ENCODE results near the gene HAPSTR1.
"Not testable (repeated sequence)": the region's sequence is repeated elsewhere in the genome, so short reads cannot be mapped to it uniquely, and the experiment has no call there.

The HAPSTR1 gene

DNA sequence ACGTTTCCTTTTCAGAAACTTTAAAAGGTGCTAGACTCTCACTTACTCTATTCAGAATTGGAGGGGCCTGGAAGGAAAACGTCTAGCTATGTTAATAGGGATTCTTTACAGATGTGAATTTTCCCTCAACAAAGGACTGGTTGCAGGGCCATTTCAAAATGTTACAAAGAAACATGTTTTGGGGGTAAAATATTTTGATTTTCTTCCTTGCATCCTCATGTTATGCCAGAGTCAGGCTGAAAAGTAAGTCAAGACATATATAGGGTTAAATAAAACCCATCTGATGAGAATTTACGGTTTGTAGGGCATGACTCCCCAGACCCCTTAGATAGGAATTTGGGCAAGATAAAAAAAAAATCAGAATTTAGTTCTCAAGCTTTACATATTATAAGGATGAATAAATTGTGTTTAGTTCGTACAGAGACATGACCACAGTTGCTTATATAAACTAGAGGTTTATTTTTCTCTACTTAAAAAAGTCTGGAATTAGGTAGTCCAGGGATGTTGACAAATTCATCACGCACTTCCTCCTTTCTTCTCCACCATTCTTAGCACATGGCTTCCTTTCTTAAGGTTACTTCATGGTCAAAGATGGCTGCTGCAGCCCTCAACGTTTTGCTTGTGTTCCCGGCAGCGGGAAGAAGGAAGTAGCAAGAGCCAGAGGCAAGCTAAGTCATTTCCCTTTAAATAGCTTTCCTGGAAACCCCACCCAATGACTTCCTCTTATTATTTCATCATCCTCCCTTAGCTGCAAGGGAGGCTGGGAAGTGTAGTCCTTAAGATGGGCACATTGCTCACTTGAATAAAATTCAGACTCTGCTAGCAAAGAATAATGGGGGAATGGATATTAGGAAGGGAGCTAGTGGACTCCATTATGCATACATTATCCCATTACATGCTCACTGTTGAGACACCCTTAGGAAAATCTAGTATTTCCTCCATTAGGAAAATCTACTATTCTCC is 12.7 kb upstream of the HAPSTR1 start:
- not testable (repeated sequence) for H3K4me1 ChIP-seq (ENCODE audit: insufficient read depth, low read length); H3K36me3 ChIP-seq (ENCODE audit: insufficient read depth, low read length); H3K4me3 ChIP-seq (ENCODE audit: low read length); H3K27me3 ChIP-seq (ENCODE audit: insufficient read depth, low read length); H2AFZ ChIP-seq (ENCODE audit: low read depth, low read length); H3K9me3 ChIP-seq (ENCODE audit: low read length)

DNA sequence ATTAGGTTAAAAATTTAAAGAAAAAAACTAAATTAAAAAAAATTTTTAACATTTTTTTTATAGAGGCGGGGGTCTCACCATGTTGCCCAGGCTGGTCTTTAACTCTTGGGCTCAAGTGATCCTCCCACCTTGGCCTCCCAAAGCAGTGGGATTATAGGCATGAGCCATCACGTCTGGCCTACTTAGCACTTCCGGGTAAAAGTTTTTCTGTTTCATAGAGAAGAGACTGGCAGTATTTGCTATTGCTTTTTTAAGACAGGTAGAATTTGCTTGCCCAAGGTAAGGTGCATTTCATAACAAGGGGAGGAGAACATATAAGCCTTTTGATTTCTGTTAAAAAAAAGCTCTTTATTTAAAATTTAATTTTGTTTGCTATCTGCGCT is 12.0 kb upstream of the HAPSTR1 start:
- H3K4me1 ChIP-seq (ENCODE audit: insufficient read depth, low read length) = no peaks in the 10 kb centered on the region
- no peaks in the 10 kb centered on the region for H3K9me3 ChIP-seq (ENCODE audit: low read length)
- H3K4me3 ChIP-seq (ENCODE audit: low read length) = no peak overlapping the region
- H2AFZ ChIP-seq (ENCODE audit: low read depth, low read length) = no peak overlapping the region
- no peaks in the 10 kb centered on the region for H3K36me3 ChIP-seq (ENCODE audit: insufficient read depth, low read length)
- no peaks in the 10 kb centered on the region for H3K27me3 ChIP-seq (ENCODE audit: insufficient read depth, low read length)

GRCh38 chr16:9081158-9081557 is 10.3 kb upstream of the HAPSTR1 start:
- Histone ChIP-seq H3K9me3 (ENCODE audit: low read length) (no peaks in the 10 kb centered on the region), H3K4me3 (ENCODE audit: low read length) (no peak overlapping the region), H3K36me3 (ENCODE audit: insufficient read depth, low read length) (no peaks in the 10 kb centered on the region), H3K27me3 (ENCODE audit: insufficient read depth, low read length) (no peaks in the 10 kb centered on the region), H3K4me1 (ENCODE audit: insufficient read depth, low read length) (no peaks in the 10 kb centered on the region), H2AFZ (ENCODE audit: low read depth, low read length) (no peak overlapping the region)

GRCh38 chr16:9081843-9082242 is 9.6 kb upstream of the HAPSTR1 start:
- no peaks in the 10 kb centered on the region for H3K4me1 ChIP-seq (ENCODE audit: insufficient read depth, low read length)
- H3K4me3 ChIP-seq (ENCODE audit: low read length) = no peak overlapping the region
- no peaks in the 10 kb centered on the region for H3K27me3 ChIP-seq (ENCODE audit: insufficient read depth, low read length)
- H2AFZ ChIP-seq (ENCODE audit: low read depth, low read length) = no peak overlapping the region
- H3K9me3 ChIP-seq (ENCODE audit: low read length) = no peaks in the 10 kb centered on the region
- H3K36me3 ChIP-seq (ENCODE audit: insufficient read depth, low read length) = no peaks in the 10 kb centered on the region

DNA sequence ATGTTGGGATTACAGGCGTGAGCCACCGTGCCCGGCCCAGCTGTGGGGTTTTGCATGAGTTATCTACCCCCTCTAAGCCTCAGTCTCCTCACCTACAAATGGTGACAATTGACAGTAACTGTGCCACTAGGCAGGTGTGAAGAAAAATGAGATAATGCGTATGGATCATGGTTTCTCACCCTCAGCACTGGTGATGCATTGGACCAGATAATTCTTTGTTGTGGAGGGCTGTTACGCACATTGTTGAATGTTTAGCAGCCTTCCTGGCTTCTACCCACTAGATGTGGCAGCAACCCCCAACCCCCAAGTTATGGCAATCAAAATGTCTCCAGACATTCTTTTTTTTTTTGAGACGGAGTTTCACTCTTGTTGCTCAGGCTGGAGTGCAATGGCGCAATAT is 9.0 kb upstream of the HAPSTR1 start:
- H3K9me3 ChIP-seq (ENCODE audit: low read length) = no peaks in the 10 kb centered on the region
- H3K27me3 ChIP-seq (ENCODE audit: insufficient read depth, low read length) = no peaks in the 10 kb centered on the region
- no peak overlapping the region for H2AFZ ChIP-seq (ENCODE audit: low read depth, low read length)
- H3K4me1 ChIP-seq (ENCODE audit: insufficient read depth, low read length) = no peaks in the 10 kb centered on the region
- no peaks in the 10 kb centered on the region for H3K36me3 ChIP-seq (ENCODE audit: insufficient read depth, low read length)
- no peak overlapping the region for H3K4me3 ChIP-seq (ENCODE audit: low read length)

GRCh38 chr16:9087733-9088132 is 3.7 kb upstream of the HAPSTR1 start:
- not testable (repeated sequence) for H3K9me3 ChIP-seq (ENCODE audit: low read length); H3K36me3 ChIP-seq (ENCODE audit: insufficient read depth, low read length); H3K4me3 ChIP-seq (ENCODE audit: low read length); H2AFZ ChIP-seq (ENCODE audit: low read depth, low read length); H3K4me1 ChIP-seq (ENCODE audit: insufficient read depth, low read length); H3K27me3 ChIP-seq (ENCODE audit: insufficient read depth, low read length)

DNA sequence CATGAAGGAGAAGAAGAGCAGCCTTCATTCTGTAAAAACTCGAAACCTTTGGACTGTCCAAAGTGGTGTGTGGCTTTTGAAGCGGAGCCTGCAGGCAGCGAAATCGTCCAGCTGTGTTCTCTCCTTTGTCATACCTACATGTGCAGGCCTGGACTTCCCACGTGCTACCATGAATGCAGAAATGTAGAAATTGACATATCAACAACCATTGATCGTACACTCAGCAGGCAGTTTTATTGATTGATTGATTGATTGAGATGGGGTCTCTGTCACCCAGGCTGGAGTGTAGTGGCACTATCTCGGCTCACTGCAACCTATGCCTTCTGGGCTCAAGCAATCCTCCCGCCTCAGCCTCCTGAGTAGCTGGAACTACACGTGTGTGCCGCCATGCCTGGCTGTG is 2.6 kb upstream of the HAPSTR1 start:
- Histone ChIP-seq H3K4me3 (ENCODE audit: low read length) (no peak overlapping the region), H3K27me3 (ENCODE audit: insufficient read depth, low read length) (no peaks in the 10 kb centered on the region), H3K36me3 (ENCODE audit: insufficient read depth, low read length) (peaks cover 12% of the 10 kb centered on the region), H2AFZ (ENCODE audit: low read depth, low read length) (no peak overlapping the region), H3K9me3 (ENCODE audit: low read length) (no peaks in the 10 kb centered on the region), H3K4me1 (ENCODE audit: insufficient read depth, low read length) (peaks cover 11% of the 10 kb centered on the region)

DNA sequence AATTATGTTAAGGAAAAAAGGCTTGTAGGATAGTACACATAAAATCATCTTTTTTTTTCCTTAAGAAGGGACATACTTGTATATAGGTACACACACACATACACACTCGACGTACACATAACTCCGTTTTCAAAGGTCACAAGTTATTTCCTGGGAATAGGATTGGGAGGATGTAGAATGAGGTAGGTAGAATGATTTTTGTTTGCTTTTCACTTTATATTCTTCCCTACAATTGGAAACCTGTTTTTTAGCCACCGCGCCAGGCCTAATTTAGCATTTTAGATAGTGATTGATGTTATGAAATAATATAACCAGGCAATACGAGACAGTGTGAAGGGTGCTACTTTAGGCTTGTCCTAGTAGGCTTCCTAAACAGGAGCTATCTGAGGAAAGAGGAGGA is 1.8 kb upstream of the HAPSTR1 start:
- peaks cover 19% of the 10 kb centered on the region for H3K4me1 ChIP-seq (ENCODE audit: insufficient read depth, low read length)
- peak overlapping the region; percentile 98 for H3K4me3 ChIP-seq (ENCODE audit: low read length)
- H3K27me3 ChIP-seq (ENCODE audit: insufficient read depth, low read length) = no peaks in the 10 kb centered on the region
- no peaks in the 10 kb centered on the region for H3K9me3 ChIP-seq (ENCODE audit: low read length)
- H2AFZ ChIP-seq (ENCODE audit: low read depth, low read length) = peak overlapping the region; percentile 91
- peaks cover 19% of the 10 kb centered on the region for H3K36me3 ChIP-seq (ENCODE audit: insufficient read depth, low read length)

DNA sequence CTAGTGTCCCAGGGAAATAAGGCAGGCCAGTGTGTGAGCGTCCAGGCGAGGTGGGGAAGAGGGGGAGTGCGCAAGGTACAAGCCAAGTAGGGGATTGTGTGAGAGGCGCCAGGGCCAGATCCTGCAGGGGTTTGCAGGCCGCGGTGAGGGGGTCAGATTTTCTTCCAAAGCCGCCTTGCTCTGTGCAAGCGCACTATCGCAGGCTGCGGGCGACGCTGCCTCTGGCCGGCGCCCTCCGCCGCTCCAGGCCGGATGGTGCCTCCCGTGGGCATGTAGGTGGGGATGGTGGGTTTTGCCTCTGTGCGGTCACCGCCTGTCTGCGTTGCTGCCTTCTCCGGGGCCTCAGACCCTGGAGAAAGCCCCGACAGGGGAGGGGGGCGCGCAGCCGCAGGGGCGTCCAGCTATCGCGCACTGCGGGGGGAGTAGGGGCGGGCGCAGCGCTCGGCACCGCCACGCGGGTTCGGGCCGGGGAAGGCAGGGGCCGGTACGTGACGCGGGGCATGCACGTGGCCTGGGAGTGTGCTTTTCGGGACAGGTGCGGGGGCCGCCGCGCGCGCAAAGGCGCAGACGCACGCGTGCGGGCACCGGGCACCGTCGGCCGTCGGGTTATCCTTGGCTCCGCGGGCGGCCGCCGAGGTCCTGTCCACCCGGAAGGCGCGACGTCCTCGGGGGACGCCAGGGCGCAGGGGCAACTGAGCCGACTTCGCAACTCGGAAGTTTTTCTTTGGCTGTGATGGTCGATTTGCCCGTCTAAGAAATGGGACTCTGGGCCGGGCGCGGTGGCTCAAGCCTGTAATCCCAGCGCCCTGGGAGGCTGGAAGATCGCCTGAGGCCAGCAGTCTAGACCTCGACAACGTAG is 1.1 kb upstream of the HAPSTR1 start:
- H3K36me3 ChIP-seq (ENCODE audit: insufficient read depth, low read length) = peaks cover 25% of the 10 kb centered on the region
- peak overlapping the region; percentile 91 for H2AFZ ChIP-seq (ENCODE audit: low read depth, low read length)
- H3K4me3 ChIP-seq (ENCODE audit: low read length) = peak overlapping the region; percentile 98
- H3K4me1 ChIP-seq (ENCODE audit: insufficient read depth, low read length) = peaks cover 25% of the 10 kb centered on the region
- no peaks in the 10 kb centered on the region for H3K9me3 ChIP-seq (ENCODE audit: low read length)
- H3K27me3 ChIP-seq (ENCODE audit: insufficient read depth, low read length) = no peaks in the 10 kb centered on the region

- H3K9me3 ChIP-seq (ENCODE audit: low read length) = no peaks in the 10 kb centered on the region
- H3K27me3 ChIP-seq (ENCODE audit: insufficient read depth, low read length) = no peaks in the 10 kb centered on the region
- no peak overlapping the region for H2AFZ ChIP-seq (ENCODE audit: low read depth, low read length)
- H3K4me3 ChIP-seq (ENCODE audit: low read length) = peak overlapping the region; percentile 98
- peaks cover 32% of the 10 kb centered on the region for H3K4me1 ChIP-seq (ENCODE audit: insufficient read depth, low read length)
- H3K36me3 ChIP-seq (ENCODE audit: insufficient read depth, low read length) = peaks cover 37% of the 10 kb centered on the region
These were observed 430 bp downstream of the HAPSTR1 start for GRCh38 chr16:9091867-9092281.

DNA sequence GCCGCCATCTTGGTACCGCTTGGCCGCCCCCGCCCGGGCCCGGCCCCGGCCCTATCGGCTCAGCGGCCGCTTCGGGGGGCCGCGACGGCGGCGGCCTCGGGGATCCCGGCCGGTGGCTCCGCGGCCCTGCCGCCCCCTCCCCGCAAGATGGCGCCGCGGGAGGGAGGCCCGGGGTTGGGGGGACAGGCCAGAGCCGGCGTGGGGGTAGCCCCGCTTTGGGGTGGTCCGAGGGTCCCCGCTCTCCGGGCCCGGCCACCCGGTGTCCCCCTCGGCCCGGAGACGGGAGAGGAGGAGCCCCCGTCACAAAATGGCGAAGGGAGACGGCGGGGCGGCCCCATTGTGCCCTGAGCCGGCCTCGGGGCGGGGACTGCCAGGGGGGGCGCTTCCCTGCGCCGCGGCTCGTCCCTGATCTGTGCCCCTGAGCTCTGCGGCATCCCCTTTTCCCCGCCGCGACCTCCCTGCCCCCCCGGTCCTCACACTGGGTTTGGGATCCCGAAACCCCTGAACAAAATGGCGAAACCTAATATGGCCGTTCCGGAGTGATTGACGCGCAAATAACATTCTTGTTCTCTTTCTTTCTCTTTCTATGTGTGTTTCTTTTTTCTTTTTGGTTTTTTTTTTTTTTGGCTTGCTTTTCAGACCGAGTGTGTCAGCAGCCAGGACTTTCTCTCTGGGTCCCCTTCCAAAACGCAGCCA is 986 bp downstream of the HAPSTR1 start:
- H2AFZ ChIP-seq (ENCODE audit: low read depth, low read length) = no peak overlapping the region
- H3K9me3 ChIP-seq (ENCODE audit: low read length) = no peaks in the 10 kb centered on the region
- H3K27me3 ChIP-seq (ENCODE audit: insufficient read depth, low read length) = no peaks in the 10 kb centered on the region
- peaks cover 32% of the 10 kb centered on the region for H3K4me1 ChIP-seq (ENCODE audit: insufficient read depth, low read length)
- peak overlapping the region; percentile 98 for H3K4me3 ChIP-seq (ENCODE audit: low read length)
- H3K36me3 ChIP-seq (ENCODE audit: insufficient read depth, low read length) = peaks cover 40% of the 10 kb centered on the region

- Histone ChIP-seq H3K27me3 (ENCODE audit: insufficient read depth, low read length) (no peaks in the 10 kb centered on the region), H3K4me1 (ENCODE audit: insufficient read depth, low read length) (peaks cover 32% of the 10 kb centered on the region), H3K36me3 (ENCODE audit: insufficient read depth, low read length) (peaks cover 44% of the 10 kb centered on the region), H2AFZ (ENCODE audit: low read depth, low read length) (no peak overlapping the region), H3K4me3 (ENCODE audit: low read length) (peak overlapping the region; percentile 98), H3K9me3 (ENCODE audit: low read length) (no peaks in the 10 kb centered on the region)
These were observed 1.5 kb downstream of the HAPSTR1 start for GRCh38 chr16:9092978-9093344.
